GM18498 (cell line): Measurements from ENCODE around the gene NSUN7.
A peak's percentile ranks its signal among the peaks of the same experiment; 100 is the strongest.
"Not testable (repeated sequence)": the region's sequence is repeated elsewhere in the genome, so short reads cannot be mapped to it uniquely, and the experiment has no call there.

ENCODE experiments used
- ATAC-seq: cut with Tn5 transposase; IDR thresholded peaks from one replicate; pipeline ENCODE4 v1.9.1; 2021; ENCODE audit warnings: mild to moderate bottlenecking, moderate library complexity; ENCODE audit not compliant: unreplicated experiment

Gene NSUN7

GRCh38 chr4:40812386-40812785, 62.6 kb downstream of the NSUN7 start:
- ATAC-seq = no peak

DNA sequence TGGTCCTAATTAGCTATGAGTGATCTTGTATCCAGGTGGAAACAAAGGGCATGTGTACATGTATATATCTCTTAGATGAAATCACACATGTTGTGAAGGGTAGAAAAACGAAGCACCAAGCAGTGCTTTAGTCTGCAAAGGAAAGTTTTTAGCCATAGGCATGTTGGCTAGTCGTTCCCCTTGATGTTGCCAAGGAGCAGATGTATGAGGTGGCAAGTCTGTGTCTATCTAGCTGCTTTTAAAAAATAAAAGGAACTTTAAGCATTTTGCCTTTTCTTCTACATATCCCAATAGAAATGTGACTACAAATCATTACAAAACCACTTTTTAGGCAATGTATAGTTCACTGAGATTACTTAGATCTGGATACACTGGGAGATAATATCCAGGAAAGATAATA, 63.1 kb downstream of the NSUN7 start:
- no peak for ATAC-seq

- not testable (repeated sequence) for ATAC-seq
These were observed 67.4 kb downstream of the NSUN7 start for GRCh38 chr4:40817157-40817556.

DNA sequence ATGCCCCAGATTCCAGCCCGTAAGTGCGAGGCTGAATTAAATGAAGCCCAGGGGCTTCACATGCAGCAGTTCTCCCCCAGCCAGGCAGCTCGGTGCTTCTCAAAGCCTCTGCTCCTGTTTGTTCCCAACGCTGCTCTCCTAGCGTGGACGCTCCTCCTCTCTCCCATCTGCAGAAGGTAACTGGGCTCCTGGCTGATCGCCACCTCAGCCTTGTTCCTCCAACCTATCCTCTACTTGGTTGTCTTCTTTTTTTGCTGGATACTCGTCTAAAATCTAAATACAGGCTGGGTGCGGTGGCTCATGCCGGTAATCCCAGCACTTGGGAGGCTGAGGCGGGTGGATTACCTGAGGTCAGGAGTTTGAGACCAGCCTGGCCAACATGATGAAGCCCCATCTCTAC, 70.3 kb downstream of the NSUN7 start:
- no peak for ATAC-seq

DNA sequence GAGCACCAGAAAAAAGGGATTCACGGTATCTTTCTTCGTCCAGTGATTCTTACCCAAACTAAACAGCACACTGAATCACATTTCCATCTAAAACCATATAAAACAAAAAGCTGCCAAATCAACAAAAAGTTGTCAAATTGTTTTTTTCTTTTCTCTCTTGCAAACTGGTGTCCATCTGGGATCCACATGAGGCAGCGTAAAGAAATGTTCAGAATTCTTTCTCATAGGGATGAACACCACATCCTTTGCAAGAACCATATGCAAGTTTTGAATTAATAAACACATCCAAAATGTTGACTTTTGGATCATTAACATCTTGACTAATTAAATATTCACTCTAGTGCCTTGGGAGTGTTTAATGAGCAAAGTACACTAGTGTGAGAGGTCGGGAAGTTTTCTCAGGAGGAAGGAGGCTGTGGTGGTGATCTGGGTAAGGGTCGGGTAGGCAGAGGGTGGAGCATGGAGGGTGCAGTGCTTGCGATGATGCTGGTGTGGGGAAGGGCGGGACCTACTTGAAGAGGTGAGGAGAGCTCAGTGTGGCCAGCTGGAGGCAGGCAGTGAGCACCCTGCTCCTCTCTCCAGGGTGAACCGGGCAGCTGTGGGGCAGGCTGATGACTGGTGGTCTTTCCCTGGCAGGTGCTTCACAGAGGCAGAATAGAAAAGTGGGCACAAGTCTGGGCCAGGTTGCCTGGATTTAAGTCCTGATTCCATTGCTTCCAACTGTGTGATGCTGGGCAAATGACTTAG, 72.8 kb downstream of the NSUN7 start:
- ATAC-seq = no peak

GRCh38 chr4:40825014-40825838, 75.5 kb downstream of the NSUN7 start:
- peak; percentile 66 for ATAC-seq

DNA sequence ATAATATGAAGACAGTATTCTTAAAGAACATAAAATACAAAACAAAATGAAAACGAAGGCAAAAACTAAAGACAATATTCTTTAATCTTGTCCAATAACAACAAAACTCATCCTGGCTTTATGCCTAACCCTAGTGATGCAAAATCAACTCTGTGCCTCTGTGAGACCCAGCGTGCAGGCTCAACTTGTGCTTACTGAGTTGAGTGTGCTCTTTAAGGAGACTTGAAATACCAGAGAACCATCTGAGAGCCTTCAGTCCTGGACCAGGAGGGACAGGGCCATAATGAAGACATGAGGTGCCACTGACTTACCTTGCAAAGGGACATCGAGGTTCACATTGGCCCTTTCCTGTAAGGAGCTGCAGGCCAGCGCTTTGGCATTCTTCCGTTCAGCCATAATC, 77.1 kb downstream of the NSUN7 start:
- no peak for ATAC-seq

GRCh38 chr4:40827758-40828157, 78.0 kb downstream of the NSUN7 start:
- no peak for ATAC-seq

DNA sequence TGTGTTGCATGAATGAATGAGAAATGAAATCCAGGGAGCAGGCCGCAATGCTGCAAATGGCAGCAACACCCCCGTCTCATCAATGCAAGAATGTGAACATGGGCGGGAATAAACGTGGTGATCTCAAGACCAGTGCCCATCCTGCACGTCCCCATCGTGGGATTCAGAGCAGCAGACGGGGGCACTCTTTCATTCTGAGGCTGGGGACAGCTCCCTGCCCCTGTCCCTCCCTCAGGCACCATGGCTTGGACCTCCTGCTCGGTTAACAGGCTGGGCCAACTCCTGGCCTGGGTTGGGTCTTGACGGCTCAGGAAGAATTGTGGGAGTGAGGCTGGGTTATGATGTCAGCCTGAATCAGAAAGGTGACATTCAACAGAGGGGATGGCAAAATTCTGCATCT, 78.9 kb downstream of the NSUN7 start:
- no peak for ATAC-seq

DNA sequence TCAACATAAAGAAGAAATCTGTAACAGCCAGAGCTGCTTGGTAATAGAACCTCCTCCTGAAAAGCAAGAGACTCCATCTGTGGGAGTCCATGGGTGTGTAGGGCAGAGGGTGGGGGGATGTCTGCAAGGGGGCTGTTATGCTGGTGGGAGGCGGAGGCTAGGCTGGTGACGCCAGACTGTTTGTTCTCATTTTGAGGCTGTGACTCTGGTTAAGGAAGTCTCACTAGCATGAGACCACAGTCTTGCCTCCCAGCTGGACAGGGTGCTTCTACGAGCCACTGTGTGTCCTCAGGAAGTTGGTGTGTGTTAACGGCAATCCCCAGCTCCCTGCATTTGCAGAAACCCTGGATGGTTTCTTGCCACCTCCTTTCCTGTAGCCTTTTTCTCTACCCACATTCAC, 79.8 kb downstream of the NSUN7 start:
- ATAC-seq = no peak

DNA sequence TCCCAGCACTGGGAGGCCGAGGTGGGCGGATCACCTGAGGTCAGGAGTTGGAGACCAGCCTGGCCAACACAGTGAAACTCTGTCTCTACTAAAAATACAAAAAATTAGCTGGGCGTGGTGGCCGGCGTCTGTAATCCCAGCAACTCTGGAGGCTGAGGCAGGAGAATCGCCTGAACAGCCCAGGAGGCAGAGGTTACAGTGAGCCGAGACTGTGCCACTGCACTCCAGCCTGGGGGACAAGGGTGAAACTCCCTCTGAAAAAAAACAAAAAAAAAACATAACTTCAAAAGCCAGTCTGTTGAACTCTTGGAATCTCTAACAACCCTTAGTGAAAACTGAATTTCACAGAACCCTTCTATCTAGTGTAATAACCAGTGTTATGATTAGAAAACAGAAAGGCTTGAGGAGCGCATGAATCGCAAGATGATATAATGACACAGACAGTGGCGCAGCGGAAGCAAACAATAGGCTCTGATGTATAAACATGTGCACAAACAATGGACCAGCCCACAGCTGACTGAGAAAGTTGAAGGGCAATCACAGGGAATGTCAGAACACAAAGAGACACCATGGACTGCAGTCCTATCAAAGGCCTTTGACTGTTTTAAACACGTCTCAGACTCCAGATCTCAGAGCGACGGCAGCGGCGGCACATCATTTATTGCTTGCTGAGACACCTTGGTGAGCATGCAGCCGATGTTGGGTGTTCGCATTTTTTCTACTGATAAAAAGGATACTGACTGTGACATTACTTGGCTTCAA, 81.6 kb downstream of the NSUN7 start:
- ATAC-seq = no peak

DNA sequence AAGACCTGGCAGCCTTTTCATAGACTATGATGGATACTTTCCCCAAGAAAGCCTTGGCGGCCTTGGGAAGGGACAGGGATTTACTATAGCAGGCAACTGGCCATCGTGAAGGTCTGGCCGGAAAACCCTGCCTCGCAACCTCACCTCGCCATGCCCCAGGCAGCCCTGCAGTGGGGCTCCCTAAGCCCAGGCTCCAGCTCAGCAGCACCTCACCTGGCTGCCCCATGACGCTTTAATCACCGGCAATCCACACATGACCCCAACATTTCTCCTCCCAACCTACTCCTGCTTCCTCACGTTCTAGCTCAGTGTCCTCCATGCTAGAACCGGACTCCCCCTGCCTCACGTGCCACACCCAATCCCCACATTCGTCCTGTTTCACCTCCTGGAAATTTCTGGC, 82.4 kb downstream of the NSUN7 start:
- ATAC-seq = no peak

GRCh38 chr4:40833212-40833611, 83.5 kb downstream of the NSUN7 start:
- ATAC-seq = no peak

GRCh38 chr4:40837094-40837870, 87.5 kb downstream of the NSUN7 start:
- no peak for ATAC-seq

DNA sequence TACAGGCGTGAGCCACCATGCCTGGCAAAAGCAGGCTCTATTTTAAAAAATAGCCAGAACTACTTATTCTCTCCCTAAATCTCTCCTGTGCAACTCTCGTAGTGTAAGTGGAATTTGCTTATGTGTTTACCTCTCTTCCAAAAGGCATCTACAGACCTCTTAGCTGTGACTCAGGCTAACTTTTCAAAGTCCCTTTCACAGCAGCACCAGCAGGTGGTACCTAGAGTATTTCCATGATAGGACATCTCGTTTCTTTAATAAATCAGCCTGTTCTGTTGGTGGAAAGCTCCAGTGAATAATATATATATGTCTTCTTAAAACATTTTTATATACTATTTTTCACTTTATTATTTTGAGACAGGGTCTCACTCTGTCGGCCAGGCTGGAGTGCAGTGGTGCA, 89.0 kb downstream of the NSUN7 start:
- ATAC-seq = no peak

- ATAC-seq = peak; percentile 31
These were observed 90.7 kb downstream of the NSUN7 start for GRCh38 chr4:40840255-40840984.

DNA sequence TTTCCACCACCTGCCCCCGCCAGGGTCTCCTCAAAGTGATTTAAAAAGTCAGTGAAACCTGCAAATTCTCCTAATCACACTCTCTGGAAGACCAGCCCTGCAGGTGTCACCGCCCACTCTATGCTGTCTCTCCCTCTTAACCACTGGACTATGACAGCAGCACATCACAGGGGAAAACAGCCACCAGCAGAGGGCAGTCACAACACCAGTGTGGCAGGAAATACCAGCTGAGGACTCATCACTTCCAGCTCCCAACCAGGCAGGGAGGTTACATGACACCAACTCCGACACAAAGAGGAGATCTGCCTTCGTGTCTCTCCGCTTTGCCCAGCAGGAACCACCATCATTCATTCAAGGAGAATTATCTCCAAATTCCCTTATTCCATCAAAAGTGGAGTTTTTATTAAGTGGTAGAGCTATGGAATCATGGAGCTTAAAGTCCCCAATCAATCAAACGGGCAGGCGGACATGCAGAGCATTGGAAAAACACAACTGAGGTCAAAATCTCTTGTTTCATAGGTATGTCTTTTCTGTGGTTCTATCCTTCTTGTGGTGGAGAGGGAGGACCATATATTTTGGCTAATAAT, 91.3 kb downstream of the NSUN7 start:
- ATAC-seq = peak; percentile 86

DNA sequence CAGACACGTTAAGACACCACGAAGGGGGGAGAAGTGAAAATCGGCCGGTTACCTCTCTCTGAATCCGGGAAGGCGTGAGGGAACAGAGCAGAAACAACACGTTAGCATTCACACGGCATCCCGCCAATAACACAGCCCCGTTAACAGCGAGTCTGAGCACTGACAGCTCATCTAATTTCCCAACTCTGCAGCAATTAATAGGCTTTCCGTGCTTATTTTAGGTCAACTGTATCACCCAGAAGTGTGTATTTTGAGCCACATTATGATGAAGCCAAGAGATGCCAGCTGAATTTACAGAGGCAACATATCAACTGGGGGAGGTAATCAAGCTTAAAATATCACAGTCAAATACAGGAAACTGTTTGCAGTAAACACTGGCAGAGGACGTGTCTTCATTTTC, 92.6 kb downstream of the NSUN7 start:
- no peak for ATAC-seq

DNA sequence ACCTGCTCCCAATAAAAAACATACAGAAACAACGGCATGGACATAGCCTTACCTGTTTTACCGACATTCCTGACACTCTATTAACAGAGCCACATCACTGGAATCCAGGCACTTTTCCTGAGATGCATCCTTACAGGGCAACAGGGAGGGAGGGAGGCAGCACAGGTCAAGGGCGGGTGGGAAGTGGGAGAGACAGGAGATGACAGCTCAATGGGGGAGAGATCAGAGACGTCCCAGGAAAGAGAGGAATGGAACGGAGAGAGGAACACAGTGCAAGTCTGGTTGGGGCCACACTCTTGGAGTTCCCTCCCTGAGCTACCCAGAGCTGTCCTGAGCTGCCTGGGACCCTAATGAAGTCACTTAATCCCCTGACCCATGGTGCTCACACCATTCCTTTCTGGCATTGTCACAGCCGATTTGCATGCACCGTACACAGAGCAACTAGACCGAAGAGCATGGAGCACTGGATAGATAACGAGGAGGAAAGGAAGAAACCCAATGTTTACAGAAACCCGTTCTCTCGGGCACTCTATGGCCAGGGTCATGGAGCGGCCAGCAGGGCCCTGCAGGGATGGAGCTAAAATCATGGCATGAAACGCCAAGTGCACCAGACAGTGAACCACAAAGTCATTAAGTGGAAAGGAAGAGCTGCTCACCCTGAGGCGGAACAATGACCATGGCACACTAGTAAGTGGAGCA, 93.1 kb downstream of the NSUN7 start:
- no peak for ATAC-seq
